Glutamatergic neuron (in vitro differentiated cells): Measurements from ENCODE around the gene RDH5. TPM values are rescaled to one million over a fixed set of nuclear protein-coding genes. Genes with fewer than 3 reads are reported as not detected.

Source experiments
- DNase-seq: peaks from one replicate; pipeline ENCODE4 v3.0.0; 2022
- H3K27ac Mint-ChIP-seq: one replicate; pipeline ENCODE4 v1.8.0; 2020; ENCODE audit warnings: mild to moderate bottlenecking, mixed read lengths, inconsistent platforms; ENCODE audit not compliant: unreplicated experiment
- H3K27me3 Mint-ChIP-seq: one replicate; pipeline ENCODE4 v1.8.0; 2020; ENCODE audit warnings: mild to moderate bottlenecking, moderate library complexity, mixed read lengths, inconsistent platforms; ENCODE audit not compliant: unreplicated experiment
- H3K36me3 Mint-ChIP-seq: one replicate; pipeline ENCODE4 v1.8.0; 2020; ENCODE audit warnings: mild to moderate bottlenecking, mixed read lengths, inconsistent platforms; ENCODE audit not compliant: unreplicated experiment
- H3K4me1 Mint-ChIP-seq: one replicate; pipeline ENCODE4 v1.8.0; 2020; ENCODE audit warnings: mild to moderate bottlenecking, low read depth, mixed read lengths, inconsistent platforms; ENCODE audit not compliant: unreplicated experiment
- H3K4me3 Mint-ChIP-seq: one replicate; pipeline ENCODE4 v1.8.0; 2020; ENCODE audit warnings: mild to moderate bottlenecking, mixed read lengths, inconsistent platforms; ENCODE audit not compliant: unreplicated experiment
- H3K9me3 Mint-ChIP-seq: one replicate; pipeline ENCODE4 v1.8.0; 2020; ENCODE audit warnings: mild to moderate bottlenecking, moderate library complexity, mixed read lengths, inconsistent platforms; ENCODE audit not compliant: unreplicated experiment
- CTCF ChIP-seq: fragments of 200-600 bp; sonication (generic); IDR thresholded peaks from one replicate; pipeline ENCODE4 v1.5.0; 2021; ENCODE audit not compliant: partially characterized antibody, unreplicated experiment
- total RNA-seq: library from RNA; stranded (reverse); fragmentation: NEBNext Ultra II Directional; extraction: Animal tissue kit (Norgen Biotek cat#: 25700); gene quantifications from one replicate; pipeline ENCODE4 v1.2.1, GENCODE V29; 2021; ENCODE audit not compliant: unreplicated experiment

RDH5 gene
- total RNA-seq, 1 donor from 2014 or later, result 6.6 TPM

GRCh38 chr12:55741931-55742680 lies 21.9 kb downstream of the RDH5 start:
- peak overlapping the region; percentile 89 for H3K4me3 Mint-ChIP-seq

GRCh38 chr12:55742719-55743405 lies 22.7 kb downstream of the RDH5 start, which contains the start of gene GDF11:
TSS of gene GDF11 (plus strand) at chr12:55743122. CDS start at chr12:55743317, 195 bp downstream.
- Mint-ChIP-seq H3K27ac (peak within 1 kb of the TSS; percentile 99), H3K36me3 (no peaks in the 10 kb centered on the region), H3K9me3 (peaks cover 19% of the 10 kb centered on the region), H3K4me1 (peaks cover 30% of the 10 kb centered on the region), H3K4me3 (peak within 1 kb of the TSS; percentile 99), H3K27me3 (peaks cover 11% of the 10 kb centered on the region)
- peak; percentile 88 for DNase-seq
- no peak for TF ChIP-seq CTCF

More at GRCh38 chr12:55741931-55742680, 21.9 kb downstream of the RDH5 start:
- TF ChIP-seq CTCF, result no peak
- Mint-ChIP-seq H3K36me3 (no peaks in the 10 kb centered on the region), H3K9me3 (peaks cover 19% of the 10 kb centered on the region), H3K4me1 (peaks cover 30% of the 10 kb centered on the region), H3K27ac (peak overlapping the region; percentile 99), H3K27me3 (peaks cover 11% of the 10 kb centered on the region)
- DNase-seq, result no peak

GRCh38 chr12:55743406-55744339 lies 23.5 kb downstream of the RDH5 start:
- Mint-ChIP-seq H3K4me3 (peak overlapping the region; percentile 99), H3K36me3 (no peaks in the 10 kb centered on the region), H3K27me3 (peaks cover 13% of the 10 kb centered on the region), H3K27ac (peak overlapping the region; percentile 95), H3K9me3 (peaks cover 19% of the 10 kb centered on the region), H3K4me1 (peaks cover 34% of the 10 kb centered on the region)
- peak; percentile 67 for DNase-seq
- no peak for TF ChIP-seq CTCF

GRCh38 chr12:55744340-55745030 lies 24.3 kb downstream of the RDH5 start:
- H3K4me1 Mint-ChIP-seq, result peaks cover 42% of the 10 kb centered on the region
- TF ChIP-seq CTCF, result no peak
- peak overlapping the region; percentile 95 for H3K27ac Mint-ChIP-seq
- DNase-seq, result no peak
- peak overlapping the region; percentile 99 for H3K4me3 Mint-ChIP-seq
- H3K9me3 Mint-ChIP-seq, result peaks cover 19% of the 10 kb centered on the region
- peaks cover 13% of the 10 kb centered on the region for H3K27me3 Mint-ChIP-seq
- no peaks in the 10 kb centered on the region for H3K36me3 Mint-ChIP-seq
